Lower leg skin (tissue), 4 donors: ENCODE results near the gene ANKH. TPM values are rescaled to one million over a fixed set of nuclear protein-coding genes. Genes with fewer than 3 reads are reported as not detected.

Experiments used
- DNase-seq, 2 donors: peaks; one replicate each; pipeline ENCODE4 v3.0.0-alpha.2; 2019; ENCODE audit warnings: low spot score in 2 of 2
- H3K4me3 ChIP-seq: fragments of 200-600 bp; sonication (generic); 2 replicates; pipeline ENCODE4 v1.5.1; 2017; ENCODE audit warnings: mild to moderate bottlenecking, low read depth; ENCODE audit not compliant: poor library complexity, severe bottlenecking
- POLR2A ChIP-seq, 2 donors: fragments of 450-650 bp; IDR thresholded peaks; one replicate each; pipeline ENCODE4 v1.6.1; 2016 to 2017; ENCODE audit warnings: antibody characterized with exemption in 2 of 2, mild to moderate bottlenecking in 1 of 2, moderate library complexity in 1 of 2
- WGBS, 2 donors: methylation state at CpG; one replicate each; pipeline ENCODE4 v1.1.5; 2018; 5-methylcytosine and 5-hydroxymethylcytosine counted together
- intact Hi-C: fragments of 100-400 bp; cut with DNase I; formaldehyde crosslinking; loops from one replicate; pipeline ENCODE4 v1.15.0; 2023; ENCODE audit warnings: low total_unique reads
- total RNA-seq, 4 donors: library from RNA; depleted of rRNA; stranded (reverse); fragments of >200 nt; gene quantifications; one replicate each; pipeline ENCODE4 v1.1.0, GENCODE V29; 2016
- TF ChIP-seq, protein P1 (sequence below), 3 donors: fragments of 450-650 bp; IDR thresholded peaks; one replicate each; pipeline ENCODE4 v1.5.1; 2016; ENCODE audit warnings: antibody characterized with exemption in 3 of 3, mild to moderate bottlenecking in 3 of 3, moderate library complexity in 2 of 3

ANKH gene
- total RNA-seq, 4 donors from 2014 or later = 44.0 to 84.8 (median 67.9) TPM

DNA sequence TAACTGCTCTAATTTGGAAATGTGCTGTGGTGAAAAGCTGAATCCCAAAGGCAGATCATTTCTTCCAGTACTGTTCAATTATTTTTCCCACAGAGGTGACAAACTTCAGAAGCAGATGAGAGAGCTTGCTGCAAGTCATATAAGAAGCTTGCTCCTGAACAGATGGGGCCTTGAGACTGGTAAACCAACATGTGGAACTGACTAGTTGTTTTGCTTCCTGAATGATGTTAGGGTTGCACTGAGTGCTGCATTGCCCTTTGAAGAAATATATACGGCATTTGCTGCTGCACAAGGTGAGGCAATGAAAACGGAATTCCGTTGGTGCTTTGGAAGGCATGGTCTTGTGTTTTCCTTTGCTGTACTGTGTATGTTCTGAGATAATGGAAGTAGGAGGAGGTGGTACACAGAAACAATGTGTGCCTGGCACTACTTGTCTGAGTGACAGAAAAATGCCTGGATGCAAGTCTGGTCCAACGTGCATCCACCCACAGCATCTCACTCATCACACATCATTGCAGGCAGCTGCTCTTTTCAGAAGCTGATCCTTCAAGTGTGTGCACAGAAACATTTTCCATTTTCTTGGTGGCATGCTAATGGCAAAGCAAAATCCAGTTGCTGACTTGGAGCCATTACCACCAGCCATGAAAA lies 76.9 kb downstream of the ANKH start:
- TF ChIP-seq, protein P1, sequence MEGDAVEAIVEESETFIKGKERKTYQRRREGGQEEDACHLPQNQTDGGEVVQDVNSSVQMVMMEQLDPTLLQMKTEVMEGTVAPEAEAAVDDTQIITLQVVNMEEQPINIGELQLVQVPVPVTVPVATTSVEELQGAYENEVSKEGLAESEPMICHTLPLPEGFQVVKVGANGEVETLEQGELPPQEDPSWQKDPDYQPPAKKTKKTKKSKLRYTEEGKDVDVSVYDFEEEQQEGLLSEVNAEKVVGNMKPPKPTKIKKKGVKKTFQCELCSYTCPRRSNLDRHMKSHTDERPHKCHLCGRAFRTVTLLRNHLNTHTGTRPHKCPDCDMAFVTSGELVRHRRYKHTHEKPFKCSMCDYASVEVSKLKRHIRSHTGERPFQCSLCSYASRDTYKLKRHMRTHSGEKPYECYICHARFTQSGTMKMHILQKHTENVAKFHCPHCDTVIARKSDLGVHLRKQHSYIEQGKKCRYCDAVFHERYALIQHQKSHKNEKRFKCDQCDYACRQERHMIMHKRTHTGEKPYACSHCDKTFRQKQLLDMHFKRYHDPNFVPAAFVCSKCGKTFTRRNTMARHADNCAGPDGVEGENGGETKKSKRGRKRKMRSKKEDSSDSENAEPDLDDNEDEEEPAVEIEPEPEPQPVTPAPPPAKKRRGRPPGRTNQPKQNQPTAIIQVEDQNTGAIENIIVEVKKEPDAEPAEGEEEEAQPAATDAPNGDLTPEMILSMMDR (IDR thresholded peaks at IDR 0.05) = no peak
- no peak for TF ChIP-seq POLR2A (IDR thresholded peaks at IDR 0.05)
- H3K4me3 ChIP-seq = no peak overlapping the region
- WGBS, 2 donors = 55 to 82% methylated on average over 4 of the region's 4 CpGs
- no peak for DNase-seq
- intact Hi-C loops = no loop called here

DNA sequence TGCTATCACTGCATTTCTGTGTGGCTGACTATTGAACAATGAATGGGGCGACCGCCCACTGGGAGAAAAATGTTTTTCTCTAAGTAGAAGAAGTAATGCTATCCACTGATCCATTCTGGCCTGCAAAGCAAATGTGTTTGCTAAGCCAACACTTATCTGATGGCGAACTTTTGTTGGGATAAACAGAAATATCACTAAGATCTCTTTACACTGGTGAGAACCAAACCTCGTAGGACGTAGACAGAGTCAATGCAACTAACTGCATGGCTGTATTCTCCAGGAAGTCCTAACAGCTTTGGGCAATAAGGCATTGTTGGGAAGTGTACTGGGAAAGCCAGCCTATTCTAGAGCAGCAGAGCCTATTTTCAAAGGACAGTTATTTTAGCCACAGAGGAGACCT lies 77.7 kb downstream of the ANKH start:
- intact Hi-C loops = no loop called here
- DNase-seq = no peak
- 92 to 97% methylated on average over 5 of the region's 5 CpGs for WGBS, 2 donors
- no peak for TF ChIP-seq POLR2A (IDR thresholded peaks at IDR 0.05)
- TF ChIP-seq, protein P1 (IDR thresholded peaks at IDR 0.05) = no peak
- no peak overlapping the region for H3K4me3 ChIP-seq

DNA sequence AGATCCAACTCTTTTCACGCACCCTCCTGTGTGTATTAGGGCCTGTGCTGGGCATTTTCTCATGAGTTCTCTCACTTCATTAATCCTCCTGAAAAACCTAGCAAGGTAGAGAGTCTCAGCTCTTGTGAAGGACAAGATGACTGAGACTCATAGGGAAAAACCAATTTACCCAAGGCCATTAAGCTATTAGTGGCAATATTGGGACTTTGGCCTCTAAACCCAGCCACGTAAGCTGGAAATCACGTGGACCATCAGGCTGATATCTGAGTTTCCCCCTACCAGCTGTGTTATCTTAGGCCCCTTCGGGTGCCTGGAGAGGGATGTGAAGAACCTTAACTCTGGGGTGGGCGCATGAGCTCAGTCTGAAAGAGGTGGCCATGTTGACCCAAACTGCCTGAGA lies 80.7 kb downstream of the ANKH start:
- no peak for TF ChIP-seq POLR2A (IDR thresholded peaks at IDR 0.05)
- TF ChIP-seq, protein P1 (IDR thresholded peaks at IDR 0.05) = no peak
- intact Hi-C loops = no loop called here
- H3K4me3 ChIP-seq = no peak overlapping the region
- WGBS, 2 donors = 99 to 100% methylated on average over 5 of the region's 5 CpGs
- DNase-seq = no peak

DNA sequence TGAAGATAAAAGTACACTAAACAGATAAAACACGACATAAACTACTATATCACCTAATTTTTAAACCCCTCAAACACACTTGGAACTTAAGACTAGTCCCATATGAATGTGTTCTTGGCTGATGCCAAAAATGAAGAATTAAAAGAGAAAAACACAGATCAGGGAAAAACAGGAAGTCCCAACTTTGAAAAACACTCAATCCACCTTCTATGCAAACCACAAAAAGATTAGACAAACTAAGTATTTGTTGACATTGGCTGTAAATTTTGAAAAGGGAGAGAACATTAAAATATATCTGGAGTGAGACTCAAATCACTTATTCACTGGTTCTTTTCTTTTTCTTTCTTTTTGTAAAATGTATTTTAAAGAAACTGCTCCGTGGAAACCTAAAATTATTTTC lies 81.4 kb downstream of the ANKH start:
- intact Hi-C loops = no loop called here
- TF ChIP-seq, protein P1 (IDR thresholded peaks at IDR 0.05) = no peak
- no peak for TF ChIP-seq POLR2A (IDR thresholded peaks at IDR 0.05)
- DNase-seq = no peak
- no peak overlapping the region for H3K4me3 ChIP-seq
- WGBS, 2 donors = 83 to 85% methylated on average over 2 of the region's 2 CpGs

DNA sequence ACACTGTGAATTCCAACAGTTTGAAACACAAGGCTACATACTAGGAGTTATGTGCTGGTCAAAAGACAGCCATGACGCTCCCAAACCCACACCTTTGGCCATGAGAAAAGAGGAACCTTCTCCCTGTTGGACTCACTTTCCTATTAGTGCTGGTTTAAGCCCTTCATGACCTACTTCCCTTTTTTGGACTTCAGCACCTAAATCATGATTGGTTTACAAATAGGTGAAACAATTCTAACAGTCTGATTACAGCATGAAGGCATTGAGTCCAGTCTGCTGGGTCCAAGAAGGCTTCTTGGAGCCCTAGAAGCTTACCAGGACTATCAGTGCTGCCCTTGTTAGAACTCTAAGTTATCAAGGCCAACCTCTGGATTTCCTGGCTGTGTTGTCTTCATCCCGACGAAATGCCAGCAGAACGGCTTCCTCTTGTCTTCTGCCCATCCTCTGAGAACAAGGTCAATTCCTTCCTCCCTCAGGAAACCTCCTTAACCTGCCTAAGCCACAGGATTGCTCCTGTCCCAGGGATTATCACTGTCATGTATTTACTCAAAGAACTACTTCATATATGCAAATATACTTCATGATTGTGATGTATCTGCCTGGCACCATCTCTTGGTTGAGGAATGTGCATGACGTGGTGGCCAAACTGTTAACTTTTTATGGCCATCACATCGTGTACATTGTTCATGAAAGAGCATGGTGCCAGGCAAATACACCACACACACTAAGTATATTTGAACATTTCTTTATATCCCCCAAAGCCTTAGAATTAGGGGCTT lies 83.6 kb downstream of the ANKH start:
- TF ChIP-seq, protein P1 (IDR thresholded peaks at IDR 0.05) = no peak
- TF ChIP-seq POLR2A (IDR thresholded peaks at IDR 0.05) = no peak
- H3K4me3 ChIP-seq = no peak overlapping the region
- DNase-seq = no peak
- intact Hi-C loops = no loop called here
- 80 to 84% methylated on average over 6 of the region's 6 CpGs for WGBS, 2 donors
